BE2C (cell line): ENCODE results near the gene ZNF385A. TPM values are rescaled to one million over a fixed set of nuclear protein-coding genes. Genes with fewer than 3 reads are reported as not detected.

Source experiments
- DNase-seq: peaks from one replicate; pipeline ENCODE4 v3.0.0-alpha.2; 2020
- H3K27me3 ChIP-seq: fragments of 250-450 bp; sonication (Bioruptor Pico); 2 replicates; pipeline ENCODE4 v1.5.1; 2020; ENCODE audit warnings: mild to moderate bottlenecking
- H3K36me3 ChIP-seq: fragments of 250-450 bp; sonication (Bioruptor Pico); 2 replicates; pipeline ENCODE4 v1.5.1; 2020; ENCODE audit warnings: mild to moderate bottlenecking
- H3K4me1 ChIP-seq: fragments of 250-450 bp; sonication (Bioruptor Pico); 2 replicates; pipeline ENCODE4 v1.5.1; 2020
- H3K4me3 ChIP-seq: 2 replicates; pipeline ENCODE4 v1.5.1; 2011; ENCODE audit warnings: low read depth, low read length
- H3K9me3 ChIP-seq: fragments of 250-450 bp; sonication (Bioruptor Pico); 2 replicates; pipeline ENCODE4 v1.5.1; 2020
- polyA plus RNA-seq: library from polyadenylated mRNA; unstranded; fragments of >200 nt; gene quantifications from one replicate; pipeline ENCODE4 v1.2.1, GENCODE V29; 2012; ENCODE audit warnings: low read depth, missing spikeins; ENCODE audit not compliant: insufficient read length, insufficient read depth
- TF ChIP-seq, protein P1 (sequence below): IDR thresholded peaks from 2 replicates; pipeline ENCODE4 v1.5.1; 2012; ENCODE audit warnings: mild to moderate bottlenecking, low read depth, low read length

Gene ZNF385A, protein sequence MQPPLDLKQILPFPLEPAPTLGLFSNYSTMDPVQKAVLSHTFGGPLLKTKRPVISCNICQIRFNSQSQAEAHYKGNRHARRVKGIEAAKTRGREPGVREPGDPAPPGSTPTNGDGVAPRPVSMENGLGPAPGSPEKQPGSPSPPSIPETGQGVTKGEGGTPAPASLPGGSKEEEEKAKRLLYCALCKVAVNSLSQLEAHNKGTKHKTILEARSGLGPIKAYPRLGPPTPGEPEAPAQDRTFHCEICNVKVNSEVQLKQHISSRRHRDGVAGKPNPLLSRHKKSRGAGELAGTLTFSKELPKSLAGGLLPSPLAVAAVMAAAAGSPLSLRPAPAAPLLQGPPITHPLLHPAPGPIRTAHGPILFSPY
- polyA plus RNA-seq, result 25.0 TPM

DNA sequence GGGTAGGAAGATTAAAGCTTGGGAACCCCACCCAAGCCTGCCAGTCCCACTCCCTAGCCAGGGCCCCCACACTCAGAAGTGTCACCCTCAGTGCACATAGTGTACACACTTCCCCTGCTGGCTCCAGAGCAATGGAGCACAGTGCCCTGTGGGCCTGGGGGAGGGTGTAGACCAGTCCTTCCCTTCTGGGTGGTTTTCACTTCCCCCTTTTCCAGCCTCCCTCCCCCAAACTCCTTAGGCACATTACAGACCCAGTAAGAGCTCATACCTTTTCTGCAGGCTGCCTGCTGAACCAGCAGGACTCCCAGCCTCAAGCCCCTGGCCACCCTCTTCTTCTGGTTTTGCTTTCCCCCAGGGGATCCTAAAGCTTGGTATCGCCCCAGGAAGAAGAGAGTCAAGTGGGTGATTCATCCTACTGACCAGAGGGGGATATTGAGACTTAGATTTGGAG is at the start of gene ZNF385A:
Gene ZNF385A, minus strand, starts transcription at position 143 of the 451 bp plus-strand sequence. CDS start 219 bp downstream, outside the sequence.
- peaks cover 14% of the 10 kb centered on the region for H3K4me1 ChIP-seq
- H3K27me3 ChIP-seq, result no peaks in the 10 kb centered on the region

DNA sequence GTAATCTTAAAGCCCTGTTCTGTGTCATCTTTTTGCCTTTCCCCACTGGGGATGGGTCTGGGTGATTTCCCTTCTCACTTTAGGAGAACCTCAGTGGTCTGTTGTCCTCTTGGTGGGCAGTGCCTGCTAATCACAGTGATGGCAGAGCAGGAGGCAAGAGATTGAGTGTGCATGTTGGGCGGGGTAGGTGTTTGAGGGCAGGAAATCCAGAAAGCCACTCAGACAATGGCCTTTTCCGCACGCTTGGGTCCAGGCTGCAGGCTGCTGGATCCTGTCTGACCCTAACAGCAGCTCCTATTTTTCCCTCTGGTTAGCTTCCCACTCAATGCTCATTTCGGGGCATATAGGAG is 48.3 kb upstream of the ZNF385A start:
- Histone ChIP-seq H3K27me3 (peaks cover 43% of the 10 kb centered on the region), H3K9me3 (no peaks in the 10 kb centered on the region), H3K4me3 (no peak overlapping the region), H3K36me3 (no peaks in the 10 kb centered on the region), H3K4me1 (no peaks in the 10 kb centered on the region)
- DNase-seq, result no peak
- TF ChIP-seq, protein P1, sequence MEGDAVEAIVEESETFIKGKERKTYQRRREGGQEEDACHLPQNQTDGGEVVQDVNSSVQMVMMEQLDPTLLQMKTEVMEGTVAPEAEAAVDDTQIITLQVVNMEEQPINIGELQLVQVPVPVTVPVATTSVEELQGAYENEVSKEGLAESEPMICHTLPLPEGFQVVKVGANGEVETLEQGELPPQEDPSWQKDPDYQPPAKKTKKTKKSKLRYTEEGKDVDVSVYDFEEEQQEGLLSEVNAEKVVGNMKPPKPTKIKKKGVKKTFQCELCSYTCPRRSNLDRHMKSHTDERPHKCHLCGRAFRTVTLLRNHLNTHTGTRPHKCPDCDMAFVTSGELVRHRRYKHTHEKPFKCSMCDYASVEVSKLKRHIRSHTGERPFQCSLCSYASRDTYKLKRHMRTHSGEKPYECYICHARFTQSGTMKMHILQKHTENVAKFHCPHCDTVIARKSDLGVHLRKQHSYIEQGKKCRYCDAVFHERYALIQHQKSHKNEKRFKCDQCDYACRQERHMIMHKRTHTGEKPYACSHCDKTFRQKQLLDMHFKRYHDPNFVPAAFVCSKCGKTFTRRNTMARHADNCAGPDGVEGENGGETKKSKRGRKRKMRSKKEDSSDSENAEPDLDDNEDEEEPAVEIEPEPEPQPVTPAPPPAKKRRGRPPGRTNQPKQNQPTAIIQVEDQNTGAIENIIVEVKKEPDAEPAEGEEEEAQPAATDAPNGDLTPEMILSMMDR, result no peak

More for the DNA sequence above, at the start of gene ZNF385A:
- no peak within 1 kb of the TSS for H3K4me3 ChIP-seq
- no peak for DNase-seq
- no peaks in the 10 kb centered on the region for H3K9me3 ChIP-seq
- TF ChIP-seq, protein P1, result no peak
- no peaks in the 10 kb centered on the region for H3K36me3 ChIP-seq

DNA sequence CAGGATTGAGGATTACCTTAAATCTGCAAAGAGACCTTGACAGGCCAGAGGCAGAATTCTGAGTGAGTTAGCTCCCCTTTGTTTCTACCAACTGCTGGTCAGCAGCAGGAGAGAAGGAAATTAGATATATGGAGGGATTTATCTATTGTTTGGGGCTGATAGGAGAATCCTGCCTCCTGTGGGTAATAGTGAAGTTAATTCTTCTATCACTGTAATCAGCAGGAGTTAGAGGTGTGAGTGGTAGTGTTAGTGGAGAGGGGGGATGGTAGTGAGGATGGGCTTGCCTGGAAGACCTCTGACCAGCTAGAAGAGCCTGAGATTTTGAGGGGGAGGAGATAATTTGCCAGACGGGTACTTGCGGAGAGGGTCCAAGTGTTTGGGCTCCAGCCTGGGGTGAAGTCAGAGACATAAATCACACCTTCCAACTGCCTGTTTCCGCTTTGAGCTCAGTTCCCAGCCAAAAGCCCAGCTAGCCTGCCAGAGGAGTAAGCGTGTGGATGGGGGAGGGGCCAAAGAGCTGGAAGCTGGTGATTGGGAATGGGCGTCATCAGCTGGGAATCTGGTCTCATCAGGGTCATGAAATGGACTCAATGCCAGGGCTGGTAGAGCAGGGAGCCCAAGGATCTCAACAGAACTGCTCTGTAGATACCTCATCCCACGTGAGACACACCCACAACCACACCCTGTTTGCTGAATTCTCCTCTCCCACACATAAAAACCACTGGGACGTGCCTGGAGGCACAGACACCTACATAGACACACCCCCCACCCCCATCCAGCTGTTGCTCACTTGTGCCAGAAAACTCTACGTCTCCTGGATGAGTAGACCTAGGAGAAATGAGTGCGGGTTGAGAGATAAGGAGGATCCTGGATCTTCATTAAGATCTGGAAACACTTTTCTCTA is 47.6 kb upstream of the ZNF385A start:
- Histone ChIP-seq H3K27me3 (peaks cover 49% of the 10 kb centered on the region), H3K4me1 (no peaks in the 10 kb centered on the region), H3K4me3 (no peak overlapping the region), H3K9me3 (no peaks in the 10 kb centered on the region), H3K36me3 (no peaks in the 10 kb centered on the region)
- TF ChIP-seq, protein P1, result no peak
- DNase-seq, result no peak

GRCh38 chr12:54430471-54431069 is 46.0 kb upstream of the ZNF385A start:
- TF ChIP-seq, protein P1, result no peak
- Histone ChIP-seq H3K27me3 (peaks cover 65% of the 10 kb centered on the region), H3K4me1 (no peaks in the 10 kb centered on the region), H3K9me3 (no peaks in the 10 kb centered on the region), H3K36me3 (no peaks in the 10 kb centered on the region), H3K4me3 (no peak overlapping the region)
- DNase-seq, result no peak

GRCh38 chr12:54429014-54429471 is 44.5 kb upstream of the ZNF385A start:
- no peaks in the 10 kb centered on the region for H3K4me1 ChIP-seq
- no peaks in the 10 kb centered on the region for H3K9me3 ChIP-seq
- no peak for DNase-seq
- TF ChIP-seq, protein P1, result no peak
- H3K27me3 ChIP-seq, result peaks cover 79% of the 10 kb centered on the region
- no peaks in the 10 kb centered on the region for H3K36me3 ChIP-seq
- no peak overlapping the region for H3K4me3 ChIP-seq
